H1 (cell line): Measurements from ENCODE around the gene SMOC2. TPM values are rescaled to one million over a fixed set of nuclear protein-coding genes. Genes with fewer than 3 reads are reported as not detected.
A peak's percentile ranks its signal among the peaks of the same experiment; 100 is the strongest.

Experiments used
- CTCF ChIA-PET: fragments of 300-600 bp; sonication (Branson Sonifier 250); formaldehyde crosslinking; loops from one replicate; lab custom pipeline; 2021; ENCODE audit not compliant: partially characterized antibody; lab: Charles Lee
- POLR2A ChIA-PET: fragments of 300-600 bp; sonication (Branson Sonifier 250); formaldehyde crosslinking; loops from one replicate; lab custom pipeline; 2021; ENCODE audit warnings: inconsistent platforms; ENCODE audit not compliant: partially characterized antibody; lab: Charles Lee
- DNase-seq, 2 experiments: peaks; one replicate each; pipeline versions ENCODE4 v3.0.0 to v3.0.0-alpha.2; 2010 to 2022; ENCODE audit warnings: low spot score in 2 of 2, low read depth in 1 of 2, mixed read lengths in 1 of 2
- FAIRE-seq: peaks from 2 replicates; lab custom pipeline; 2011; peaks lifted over from hg19 to GRCh38; lab: Jason Lieb, UNC
- H2AFZ ChIP-seq: 2 replicates; pipeline ENCODE4 v1.8.1; 2012; ENCODE audit warnings: low read length, inconsistent platforms
- H2AK5ac ChIP-seq: 2 replicates; pipeline ENCODE4 v1.6.1; 2013; ENCODE audit warnings: low read depth, low read length
- H2BK120ac ChIP-seq: replicated peaks from 2 replicates; pipeline ENCODE3; 2013; ENCODE audit warnings: low read depth, low read length, inconsistent platforms
- H2BK12ac ChIP-seq: 2 replicates; pipeline ENCODE4 v1.6.1; 2013; ENCODE audit warnings: low read depth, low read length
- H2BK15ac ChIP-seq: 2 replicates; pipeline ENCODE4 v1.6.1; 2013; ENCODE audit warnings: low read length
- H2BK20ac ChIP-seq: 2 replicates; pipeline ENCODE4 v1.6.1; 2013; ENCODE audit warnings: low read length
- H2BK5ac ChIP-seq: 2 replicates; pipeline ENCODE4 v1.6.1; 2013; ENCODE audit warnings: low read depth, low read length
- H3K14ac ChIP-seq: 2 replicates; pipeline ENCODE4 v1.6.1; 2013; ENCODE audit warnings: inconsistent platforms; ENCODE audit not compliant: insufficient read length
- H3K18ac ChIP-seq: 2 replicates; pipeline ENCODE4 v1.6.1; 2013; ENCODE audit warnings: low read length; ENCODE audit errors: extremely low read depth
- H3K23ac ChIP-seq: 2 replicates; pipeline ENCODE4 v1.6.1; 2013; ENCODE audit warnings: inconsistent platforms; ENCODE audit not compliant: insufficient read length
- H3K23me2 ChIP-seq: 2 replicates; pipeline ENCODE4 v1.6.1; 2013; ENCODE audit warnings: low read depth, low read length
- H3K27ac ChIP-seq: 2 replicates; pipeline ENCODE4 v1.6.1; 2011; ENCODE audit warnings: low read depth, low read length, inconsistent platforms
- H3K27me3 ChIP-seq, 4 experiments: replicated peaks in 1 of 4; 1 replicate in 1 of 4; 2 replicates in 3 of 4; pipeline versions ENCODE4 v1.6.1 to v1.8.1; 2011 to 2013; ENCODE audit warnings: low read length in 3 of 4, mild to moderate bottlenecking in 3 of 4, inconsistent platforms in 2 of 4, mixed read lengths in 2 of 4, moderate library complexity in 1 of 4; ENCODE audit not compliant: control insufficient read depth in 3 of 4, insufficient read depth in 3 of 4; ENCODE audit errors: extremely low read depth in 1 of 4
- H3K36me3 ChIP-seq, 4 experiments: 2 replicates each; pipeline versions ENCODE4 v1.6.1 to v1.8.1; 2011 to 2013; ENCODE audit warnings: mild to moderate bottlenecking in 4 of 4, low read length in 3 of 4, moderate library complexity in 2 of 4, control low read depth in 1 of 4, inconsistent platforms in 1 of 4; ENCODE audit not compliant: insufficient read depth in 4 of 4, control insufficient read depth in 2 of 4
- H3K4ac ChIP-seq: replicated peaks from 2 replicates; pipeline ENCODE3; 2013; ENCODE audit warnings: low read length, low read depth, mixed read lengths, inconsistent platforms; ENCODE audit not compliant: insufficient read length
- H3K4me1 ChIP-seq, 4 experiments: replicated peaks in 1 of 4; 1 replicate in 1 of 4; 2 replicates in 3 of 4; pipeline versions ENCODE4 v1.6.1 to v1.8.1; 2011 to 2013; ENCODE audit warnings: low read length in 3 of 4, inconsistent platforms in 2 of 4, mixed read lengths in 1 of 4; ENCODE audit not compliant: insufficient read depth in 4 of 4, control insufficient read depth in 3 of 4
- H3K4me2 ChIP-seq, 2 experiments: 2 replicates each; pipeline versions ENCODE4 v1.6.1 to v1.8.1; 2011 to 2013; ENCODE audit warnings: low read depth in 2 of 2, low read length in 2 of 2, control low read depth in 1 of 2, inconsistent platforms in 1 of 2, mild to moderate bottlenecking in 1 of 2; ENCODE audit not compliant: insufficient read depth in 1 of 2
- H3K4me3 ChIP-seq, 4 experiments: fragments of 200-600, 300-600 bp in 1 of 4; sonication (generic), shearing (Covaris generic), sonication (Bioruptor Twin) in 1 of 4; 2 replicates each; pipeline versions ENCODE4 v1.5.1 to v1.8.1; 2011 to 2016; ENCODE audit warnings: low read length in 4 of 4, low read depth in 3 of 4, control low read depth in 2 of 4, inconsistent platforms in 2 of 4, mild to moderate bottlenecking in 2 of 4, mixed read lengths in 1 of 4, moderate library complexity in 1 of 4; ENCODE audit not compliant: insufficient read depth in 2 of 4; ENCODE audit errors: extremely low read depth in 1 of 4
- H3K56ac ChIP-seq: replicated peaks from 2 replicates; pipeline ENCODE3; 2013; ENCODE audit warnings: low read depth, mild to moderate bottlenecking, mixed read lengths, low read length, inconsistent platforms; ENCODE audit not compliant: insufficient read length
- H3K79me1 ChIP-seq: 2 replicates; pipeline ENCODE4 v1.6.1; 2013; ENCODE audit warnings: low read depth, low read length, control low read depth
- H3K79me2 ChIP-seq, 2 experiments: 2 replicates each; pipeline versions ENCODE4 v1.6.1 to v1.8.1; 2012 to 2013; ENCODE audit warnings: low read length in 2 of 2, mild to moderate bottlenecking in 2 of 2, inconsistent platforms in 1 of 2; ENCODE audit not compliant: insufficient read depth in 2 of 2, control insufficient read depth in 1 of 2
- H3K9ac ChIP-seq, 4 experiments: replicated peaks in 1 of 4; 1 replicate in 1 of 4; 2 replicates in 3 of 4; pipeline versions ENCODE4 v1.6.1 to v1.8.1; 2011 to 2013; ENCODE audit warnings: low read depth in 3 of 4, low read length in 3 of 4, control low read depth in 2 of 4, mild to moderate bottlenecking in 2 of 4, moderate library complexity in 2 of 4, inconsistent platforms in 1 of 4; ENCODE audit errors: extremely low read depth in 1 of 4
- H3K9me3 ChIP-seq, 2 experiments: 2 replicates each; pipeline versions ENCODE4 v1.6.1 to v1.8.1; 2012 to 2013; ENCODE audit warnings: mild to moderate bottlenecking in 2 of 2, moderate library complexity in 2 of 2, control low read depth in 1 of 2, inconsistent platforms in 1 of 2, low read depth in 1 of 2, low read length in 1 of 2, mixed read lengths in 1 of 2; ENCODE audit not compliant: insufficient read depth in 2 of 2
- H4K20me1 ChIP-seq, 2 experiments: replicated peaks in 1 of 2; 2 replicates each; pipeline versions ENCODE3 to v1.8.1; 2011 to 2013; ENCODE audit warnings: inconsistent platforms in 2 of 2, low read length in 2 of 2, mild to moderate bottlenecking in 1 of 2; ENCODE audit not compliant: insufficient read depth in 2 of 2, control insufficient read depth in 1 of 2
- H4K5ac ChIP-seq: 2 replicates; pipeline ENCODE4 v1.6.1; 2013; ENCODE audit warnings: low read length, low read depth, mixed read lengths, inconsistent platforms; ENCODE audit not compliant: insufficient read length
- H4K8ac ChIP-seq: 2 replicates; pipeline ENCODE4 v1.8.0; 2013; ENCODE audit warnings: mild to moderate bottlenecking, moderate library complexity, low read length, inconsistent platforms; ENCODE audit not compliant: insufficient read depth; ENCODE audit errors: extremely low read depth
- H4K91ac ChIP-seq: replicated peaks from 2 replicates; pipeline ENCODE3; 2013; ENCODE audit warnings: low read length, mixed read lengths, inconsistent platforms; ENCODE audit not compliant: insufficient read length
- BCL11A ChIP-seq, 2 experiments: IDR thresholded peaks; one replicate each; pipeline ENCODE4 v1.6.1; 2011; ENCODE audit warnings: low read depth in 2 of 2, low read length in 2 of 2, mild to moderate bottlenecking in 2 of 2
- CHD2 ChIP-seq: IDR thresholded peaks from 2 replicates; pipeline ENCODE4 v1.6.1; 2012; ENCODE audit warnings: low read length, improper control_type of control experiment
- CTBP2 ChIP-seq: IDR thresholded peaks from 2 replicates; pipeline ENCODE4 v1.7.0; 2011; ENCODE audit warnings: borderline replicate concordance, mild to moderate bottlenecking, moderate library complexity, mixed read lengths, low read length; ENCODE audit not compliant: insufficient read depth, insufficient read length
- E2F6 ChIP-seq: IDR thresholded peaks from 2 replicates; pipeline ENCODE4 v1.6.1; 2012; ENCODE audit warnings: inconsistent platforms
- JUND ChIP-seq: IDR thresholded peaks from 2 replicates; pipeline ENCODE4 v1.6.1; 2011; ENCODE audit warnings: mild to moderate bottlenecking, improper control_type of control experiment, low read length
- KDM5A ChIP-seq: fragments of 200-600 bp; IDR thresholded peaks from 2 replicates; pipeline ENCODE4 v1.7.1; 2012; ENCODE audit warnings: mild to moderate bottlenecking, low read length, inconsistent platforms, mixed read lengths
- MAX ChIP-seq: IDR thresholded peaks from 2 replicates; pipeline ENCODE4 v1.6.1; 2012; ENCODE audit warnings: inconsistent platforms
- RAD21 ChIP-seq, 2 experiments: IDR thresholded peaks in 1 of 2; conservative IDR thresholded peaks in 1 of 2; 2 replicates each; pipeline ENCODE4 v1.6.1; 2011; ENCODE audit warnings: low read depth in 2 of 2, low read length in 2 of 2, improper control_type of control experiment in 1 of 2, inconsistent platforms in 1 of 2, mild to moderate bottlenecking in 1 of 2, moderate library complexity in 1 of 2
- SIRT6 ChIP-seq: IDR thresholded peaks from one replicate; pipeline ENCODE4 v1.7.1; 2012; ENCODE audit warnings: low read length, inconsistent platforms
- TEAD4 ChIP-seq: IDR thresholded peaks from 2 replicates; pipeline ENCODE4 v1.6.1; 2012; ENCODE audit warnings: low read depth, low read length, inconsistent platforms, mixed read lengths
- USF2 ChIP-seq: IDR thresholded peaks from 2 replicates; pipeline ENCODE4 v1.6.1; 2011; ENCODE audit warnings: low read length, improper control_type of control experiment
- ZNF274 ChIP-seq: IDR thresholded peaks from 2 replicates; pipeline ENCODE4 v1.7.0; 2012; ENCODE audit warnings: low read length, borderline replicate concordance; ENCODE audit errors: extremely low read depth
- WGBS, 2 experiments: shearing (Covaris generic) in 1 of 2; methylation state at CpG; one replicate each; pipeline versions ENCODE4 v1.1.6 to v1.1.7; 2013 to 2015; ENCODE audit warnings: low lambda C conversion rate in 2 of 2, mixed read lengths in 2 of 2, inconsistent platforms in 1 of 2, low coverage in 1 of 2, missing lambda C conversion rate in 1 of 2; ENCODE audit not compliant: insufficient replicate concordance in 2 of 2, insufficient coverage in 1 of 2, insufficient read length in 1 of 2; ENCODE audit errors: extremely low coverage in 1 of 2, missing lambda C conversion rate in 1 of 2; 5-methylcytosine and 5-hydroxymethylcytosine counted together
- polyA plus RNA-seq, 7 experiments: library from polyadenylated mRNA; depleted of rRNA in 3 of 7; stranded (reverse) in 5 of 7; unstranded in 2 of 7; fragments of >200 nt in 5 of 7; fragments of 200-250 nt in 2 of 7; gene quantifications; 1 replicate in 5 of 7; 2 replicates in 1 of 7; 4 replicates in 1 of 7; pipeline versions ENCODE4 v1.2.1 to v1.2.3, GENCODE V29; 2011 to 2013; ENCODE audit warnings: missing spikeins in 2 of 7, mixed read lengths in 2 of 7
- total RNA-seq: library from RNA; stranded (reverse); fragmentation: NEBNext Ultra II Directional; extraction: Animal tissue kit (Norgen Biotek cat#: 25700); gene quantifications from 2 replicates; pipeline ENCODE4 v1.2.1, GENCODE V29; 2021

The SMOC2 gene
- total and polyA plus RNA-seq, 2 of the 8 experiments (the other 6 are each of a cell fraction or from before 2014, with no cell fraction given), result 7.7 to 8.5 TPM

- DNase-seq, result no peak
- H2BK15ac ChIP-seq, result 0 out of 2 replicates have a peak overlapping the region, but pooled peaks have one; percentile 46
- no peak for FAIRE-seq
- H4K8ac ChIP-seq, result no peak overlapping the region
- no peaks in the 10 kb centered on the region for H4K20me1 ChIP-seq
- H2BK120ac ChIP-seq, result no peak overlapping the region
- H3K9ac ChIP-seq, result no peak overlapping the region
- no peak overlapping the region for H2AFZ ChIP-seq
- no peaks in the 10 kb centered on the region for H3K4me1 ChIP-seq
- no peak overlapping the region for H3K18ac ChIP-seq
- H3K27me3 ChIP-seq, result no peaks in the 10 kb centered on the region
- H2BK5ac ChIP-seq, result no peak overlapping the region
- H4K91ac ChIP-seq, result no peak overlapping the region
- POLR2A ChIA-PET, result no interaction called here
- no peak overlapping the region for H2BK20ac ChIP-seq
- H3K56ac ChIP-seq, result no peak overlapping the region
- WGBS, 2 experiments, result 94% methylated on average over 1 of the region's 1 CpG; no CpG with 5 or more reads in 1 of the 2 experiments
- 0 out of 4 replicates have a peak, but pooled peaks cover 2 to 4% of the 10 kb centered on the region in 2 experiments for H3K9me3 ChIP-seq
- no peak overlapping the region for H3K4me2 ChIP-seq
- no peak overlapping the region for H3K23ac ChIP-seq
- no peak overlapping the region for H3K4me3 ChIP-seq
- H4K5ac ChIP-seq, result no peak overlapping the region
- peaks cover 11% of the 10 kb centered on the region; the same call in 1 of the 2 replicates for H3K23me2 ChIP-seq
- no peaks in the 10 kb centered on the region for H3K36me3 ChIP-seq
- CTCF ChIA-PET, result interaction anchor here (1.3 kb wide), 1 partner anchor 57 kb away, joined by 3 read pairs; no protein-coding TSS in a partner anchor
- H2BK12ac ChIP-seq, result no peak overlapping the region
- H3K79me1 ChIP-seq, result no peaks in the 10 kb centered on the region
- H2AK5ac ChIP-seq, result no peak overlapping the region
- no peak overlapping the region for H3K4ac ChIP-seq
- no peak overlapping the region for H3K14ac ChIP-seq
- no peak overlapping the region for H3K27ac ChIP-seq
- no peaks in the 10 kb centered on the region for H3K79me2 ChIP-seq
- no peak for TF ChIP-seq USF2
- no peak for TF ChIP-seq ZNF274
- TF ChIP-seq CTBP2, result no peak
- TF ChIP-seq RAD21 (IDR thresholded peaks at IDR 0.05 in 1 of 2, conservative IDR thresholded peaks at IDR 0.05 in 1 of 2; ENCODE audit: low read depth in 2 of 2, low read length in 2 of 2), result peak; percentile 51 to 63
- no peak for TF ChIP-seq TEAD4
- TF ChIP-seq MAX, result no peak
- no peak for TF ChIP-seq JUND
- no peak for TF ChIP-seq E2F6
- TF ChIP-seq KDM5A, result no peak
- no peak for TF ChIP-seq SIRT6
- TF ChIP-seq BCL11A (IDR thresholded peaks at IDR 0.05; ENCODE audit: low read depth in 2 of 2, low read length in 2 of 2), result no peak
- TF ChIP-seq CHD2, result no peak
Observed at GRCh38 chr6:168658059-168658458, 217.1 kb downstream of the SMOC2 start.
